Right atrium auricular region (tissue), 2 donors: ENCODE results near the gene CD55. TPM values are rescaled to one million over a fixed set of nuclear protein-coding genes. Genes with fewer than 3 reads are reported as not detected.

Experiments used
- DNase-seq: peaks from one replicate; pipeline ENCODE4 v3.0.0-alpha.2; 2019; ENCODE audit warnings: low spot score
- H3K27ac ChIP-seq, 2 donors: fragments of 200-600 bp; sonication (generic); 1 replicate in 1 of 2; 2 replicates in 1 of 2; pipeline ENCODE4 v1.5.1; 2016 to 2019
- H3K27me3 ChIP-seq, 2 donors: fragments of 200-600 bp; sonication (generic); one replicate each; pipeline versions ENCODE4 v1.5.1 to v1.6.0; 2017 to 2019
- H3K36me3 ChIP-seq: fragments of 200-600 bp; sonication (generic); one replicate; pipeline ENCODE4 v1.5.1; 2016
- H3K4me1 ChIP-seq, 2 donors: fragments of 200-600 bp; sonication (generic); one replicate each; pipeline versions ENCODE4 v1.5.1 to v1.6.0; 2017 to 2019
- H3K4me3 ChIP-seq, 2 donors: fragments of 200-600 bp; sonication (generic); 1 replicate in 1 of 2; 2 replicates in 1 of 2; pipeline ENCODE4 v1.5.1; 2017 to 2019; ENCODE audit warnings: mild to moderate bottlenecking in 1 of 2, moderate library complexity in 1 of 2
- H3K9me3 ChIP-seq, 2 donors: fragments of 200-600 bp; sonication (generic); one replicate each; pipeline ENCODE4 v1.5.1; 2019
- total RNA-seq, 2 donors: library from RNA; depleted of rRNA; stranded (reverse); fragments of >200 nt; gene quantifications; one replicate each; pipeline ENCODE4 v1.1.0, GENCODE V29; 2016
- TF ChIP-seq, protein P1 (sequence below), 2 donors: fragments of 200-600 bp; sonication (generic); IDR thresholded peaks; one replicate each; pipeline ENCODE4 v1.5.1; 2019; ENCODE audit warnings: antibody characterized with exemption in 2 of 2

The CD55 gene
- total RNA-seq, 2 donors from 2014 or later, result 109 to 117 TPM

DNA sequence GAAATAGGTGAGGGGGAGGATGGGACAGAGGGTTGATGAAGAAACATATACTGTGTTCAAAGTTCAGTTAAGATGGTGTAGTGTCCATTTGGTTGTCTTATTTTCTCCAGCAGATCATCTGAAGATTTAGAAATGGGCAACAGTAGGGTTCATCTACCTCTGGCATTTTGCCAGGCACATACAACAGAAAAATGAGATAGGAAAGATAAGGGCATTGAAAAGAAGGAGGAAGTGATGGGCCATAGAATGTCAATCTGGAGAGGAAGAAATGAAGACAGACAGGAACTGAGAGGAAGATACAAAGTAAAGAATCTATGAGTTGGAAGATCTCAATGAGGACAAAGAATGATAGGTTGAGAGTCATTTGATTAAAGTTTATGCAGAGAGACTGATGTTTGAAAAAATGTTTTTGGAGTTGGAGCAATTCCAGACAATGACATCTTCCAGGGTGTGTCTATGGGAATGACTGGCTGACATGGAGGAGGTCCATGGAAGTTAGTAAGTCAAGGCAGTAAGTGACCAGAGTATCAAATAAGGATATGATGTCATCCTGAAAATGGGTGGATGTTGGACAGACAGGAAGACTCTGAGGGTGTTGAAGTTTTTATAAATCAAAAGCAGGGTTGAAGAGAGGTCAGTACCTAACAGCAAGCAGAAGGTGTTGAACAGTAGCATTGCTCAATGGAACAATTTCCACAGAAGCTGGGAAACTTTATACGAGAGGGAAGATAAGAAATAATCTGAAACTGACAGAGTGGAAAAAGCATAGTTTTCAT lies 18.7 kb upstream of the CD55 start:
- Histone ChIP-seq H3K36me3 (no peaks in the 10 kb centered on the region), H3K4me1 (peaks cover 0 to 12% of the 10 kb centered on the region in 2 donors), H3K27me3 (no peaks in the 10 kb centered on the region), H3K4me3 (no peak overlapping the region), H3K27ac (no peak overlapping the region), H3K9me3 (no peaks in the 10 kb centered on the region)
- TF ChIP-seq, protein P1, sequence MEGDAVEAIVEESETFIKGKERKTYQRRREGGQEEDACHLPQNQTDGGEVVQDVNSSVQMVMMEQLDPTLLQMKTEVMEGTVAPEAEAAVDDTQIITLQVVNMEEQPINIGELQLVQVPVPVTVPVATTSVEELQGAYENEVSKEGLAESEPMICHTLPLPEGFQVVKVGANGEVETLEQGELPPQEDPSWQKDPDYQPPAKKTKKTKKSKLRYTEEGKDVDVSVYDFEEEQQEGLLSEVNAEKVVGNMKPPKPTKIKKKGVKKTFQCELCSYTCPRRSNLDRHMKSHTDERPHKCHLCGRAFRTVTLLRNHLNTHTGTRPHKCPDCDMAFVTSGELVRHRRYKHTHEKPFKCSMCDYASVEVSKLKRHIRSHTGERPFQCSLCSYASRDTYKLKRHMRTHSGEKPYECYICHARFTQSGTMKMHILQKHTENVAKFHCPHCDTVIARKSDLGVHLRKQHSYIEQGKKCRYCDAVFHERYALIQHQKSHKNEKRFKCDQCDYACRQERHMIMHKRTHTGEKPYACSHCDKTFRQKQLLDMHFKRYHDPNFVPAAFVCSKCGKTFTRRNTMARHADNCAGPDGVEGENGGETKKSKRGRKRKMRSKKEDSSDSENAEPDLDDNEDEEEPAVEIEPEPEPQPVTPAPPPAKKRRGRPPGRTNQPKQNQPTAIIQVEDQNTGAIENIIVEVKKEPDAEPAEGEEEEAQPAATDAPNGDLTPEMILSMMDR (IDR thresholded peaks at IDR 0.05), result no peak
- DNase-seq, result no peak

DNA sequence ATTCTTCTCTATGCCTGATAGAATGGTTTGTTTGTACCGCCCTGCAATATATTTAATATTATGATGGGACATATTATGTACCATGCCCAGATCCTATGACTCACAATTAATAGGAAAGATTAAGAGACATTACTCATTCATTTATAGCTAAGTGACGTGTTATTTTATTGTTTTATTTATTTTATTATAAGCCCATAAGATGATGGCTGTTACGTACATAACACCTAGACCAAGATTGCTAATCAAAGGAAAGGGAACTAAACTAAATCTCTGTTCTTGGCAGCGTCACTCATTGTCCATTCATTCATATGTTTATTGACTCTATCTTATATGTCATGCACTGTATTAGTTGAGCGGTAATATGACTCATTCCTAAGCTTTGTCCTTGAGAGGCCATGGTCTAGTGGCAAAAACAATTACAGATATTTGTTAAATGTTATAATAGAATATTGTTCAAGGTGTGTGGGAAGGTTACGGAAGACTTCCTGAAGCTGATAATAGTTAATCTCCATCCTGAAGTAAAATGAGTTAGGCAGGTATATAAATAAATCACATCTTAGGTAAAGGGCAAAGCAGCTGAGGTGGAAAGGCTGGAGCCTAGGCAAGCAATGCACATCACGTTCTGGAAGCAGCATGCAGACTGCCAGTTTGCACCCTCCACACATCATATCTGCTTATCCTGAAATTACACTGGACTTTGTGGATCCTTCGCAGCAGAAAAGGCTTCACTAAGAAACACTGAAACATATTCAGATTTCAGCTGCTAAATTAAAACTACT lies 16.6 kb upstream of the CD55 start:
- Histone ChIP-seq H3K4me3 (no peak overlapping the region), H3K27ac (no peak overlapping the region), H3K27me3 (no peaks in the 10 kb centered on the region), H3K36me3 (no peaks in the 10 kb centered on the region), H3K4me1 (peaks cover 0 to 10% of the 10 kb centered on the region in 2 donors), H3K9me3 (no peaks in the 10 kb centered on the region)
- DNase-seq, result no peak
- TF ChIP-seq, protein P1 (IDR thresholded peaks at IDR 0.05), result no peak

DNA sequence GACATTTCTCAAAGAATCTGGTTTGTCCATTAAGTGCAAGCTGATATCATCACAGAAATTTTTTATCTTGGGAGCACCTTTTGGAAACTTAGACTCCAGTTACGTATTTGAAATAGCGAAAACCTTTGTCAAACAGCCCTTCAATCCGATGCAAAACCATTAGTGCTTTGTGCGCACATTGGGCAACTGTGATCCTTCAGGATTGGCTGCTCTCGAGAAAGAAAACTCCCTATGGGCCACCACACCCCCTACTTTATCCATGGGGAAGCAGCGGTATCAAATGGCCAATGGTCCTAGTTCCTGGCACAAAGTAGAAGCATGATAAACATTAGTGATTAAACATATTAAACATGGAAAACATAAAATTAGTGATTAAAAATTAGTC lies 16.0 kb upstream of the CD55 start:
- no peaks in the 10 kb centered on the region for H3K9me3 ChIP-seq
- H3K27ac ChIP-seq, result no peak overlapping the region
- TF ChIP-seq, protein P1 (IDR thresholded peaks at IDR 0.05), result no peak
- H3K4me1 ChIP-seq, result peaks cover 0 to 15% of the 10 kb centered on the region in 2 donors
- no peak for DNase-seq
- H3K36me3 ChIP-seq, result no peaks in the 10 kb centered on the region
- no peaks in the 10 kb centered on the region for H3K27me3 ChIP-seq
- no peak overlapping the region for H3K4me3 ChIP-seq

DNA sequence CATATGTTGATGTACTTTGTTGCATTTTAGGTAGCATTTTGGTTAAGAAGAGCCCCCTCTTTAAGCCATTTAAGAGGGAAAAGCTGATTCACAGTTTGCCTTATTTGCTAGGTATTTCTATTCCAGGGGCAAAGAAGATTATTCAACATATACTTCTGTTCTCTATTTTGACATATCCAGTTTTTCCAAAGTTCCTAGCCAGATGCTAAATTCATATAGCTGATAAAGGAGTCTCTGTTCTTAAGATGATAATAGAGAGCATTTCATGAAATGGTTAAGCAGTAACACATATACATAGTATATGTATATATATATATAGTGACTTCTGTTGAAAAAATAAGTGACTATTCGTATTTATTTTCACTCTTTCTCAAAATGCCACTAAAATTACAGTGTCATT lies 15.5 kb upstream of the CD55 start:
- no peak for DNase-seq
- no peaks in the 10 kb centered on the region for H3K9me3 ChIP-seq
- H3K36me3 ChIP-seq, result no peaks in the 10 kb centered on the region
- H3K27me3 ChIP-seq, result no peaks in the 10 kb centered on the region
- TF ChIP-seq, protein P1 (IDR thresholded peaks at IDR 0.05), result no peak
- no peak overlapping the region for H3K27ac ChIP-seq
- H3K4me1 ChIP-seq, result peaks cover 0 to 15% of the 10 kb centered on the region in 2 donors
- H3K4me3 ChIP-seq, result no peak overlapping the region

DNA sequence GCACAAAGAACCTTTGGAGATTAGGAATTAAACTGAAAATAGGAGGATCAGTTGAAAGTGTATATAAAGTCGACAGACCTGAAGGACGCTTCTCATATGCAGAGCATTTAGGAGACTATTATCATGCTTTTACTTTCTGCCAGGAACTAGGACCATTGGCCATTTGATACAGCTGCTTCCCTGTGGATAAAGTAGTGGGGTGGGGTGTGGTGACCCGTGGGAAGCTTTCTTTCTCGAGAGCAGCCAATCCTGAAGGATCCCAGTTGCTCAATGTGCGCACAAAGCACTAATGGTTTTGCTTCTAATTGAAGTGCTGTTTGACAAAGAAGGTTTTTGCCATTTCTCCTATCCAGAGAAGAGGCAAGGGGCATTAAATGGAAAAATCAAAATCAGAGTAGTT lies 14.9 kb upstream of the CD55 start:
- H3K9me3 ChIP-seq, result no peaks in the 10 kb centered on the region
- H3K27ac ChIP-seq, result no peak overlapping the region
- TF ChIP-seq, protein P1 (IDR thresholded peaks at IDR 0.05), result no peak
- H3K27me3 ChIP-seq, result no peaks in the 10 kb centered on the region
- H3K4me3 ChIP-seq, result no peak overlapping the region
- peaks cover 0 to 15% of the 10 kb centered on the region in 2 donors for H3K4me1 ChIP-seq
- no peak for DNase-seq
- no peaks in the 10 kb centered on the region for H3K36me3 ChIP-seq
